ENCODE data around the gene MAP1B.

The MAP1B gene

DNA sequence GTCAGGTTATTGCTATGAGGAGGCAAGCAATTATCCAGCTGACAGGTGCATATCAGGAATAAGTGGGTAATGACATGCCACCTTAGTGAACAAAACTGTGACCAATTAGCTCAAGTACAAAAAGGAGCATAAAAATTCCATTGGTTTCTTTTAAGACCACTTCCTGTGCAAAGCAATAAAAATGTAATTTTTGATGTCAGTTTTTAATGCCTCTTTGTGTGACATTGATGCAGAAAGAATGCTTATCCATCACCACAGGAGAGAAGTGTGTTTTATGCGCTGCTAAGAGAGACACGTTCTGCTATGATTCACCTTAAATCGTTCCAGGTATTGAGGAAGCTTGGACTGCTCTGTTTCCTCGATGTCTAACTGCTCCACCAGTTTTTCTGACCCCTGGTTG lies 116.1 kb downstream of the MAP1B start:
- in situ Hi-C loops (cut with MboI; ENCODE audit: low sequenced_read_pairs) = no loop called here
- H3K4me1 ChIP-seq = no peaks in the 10 kb centered on the region
- H3K27me3 ChIP-seq (ENCODE audit: low read depth) = no peaks in the 10 kb centered on the region
- peaks cover 69% of the 10 kb centered on the region for H3K36me3 ChIP-seq (replicated peaks)
- H3K4me3 ChIP-seq = no peak overlapping the region
- DNase-seq (ENCODE audit: low spot score in 2 of 2) = no peak
- no peaks in the 10 kb centered on the region for H3K9me3 ChIP-seq

DNA sequence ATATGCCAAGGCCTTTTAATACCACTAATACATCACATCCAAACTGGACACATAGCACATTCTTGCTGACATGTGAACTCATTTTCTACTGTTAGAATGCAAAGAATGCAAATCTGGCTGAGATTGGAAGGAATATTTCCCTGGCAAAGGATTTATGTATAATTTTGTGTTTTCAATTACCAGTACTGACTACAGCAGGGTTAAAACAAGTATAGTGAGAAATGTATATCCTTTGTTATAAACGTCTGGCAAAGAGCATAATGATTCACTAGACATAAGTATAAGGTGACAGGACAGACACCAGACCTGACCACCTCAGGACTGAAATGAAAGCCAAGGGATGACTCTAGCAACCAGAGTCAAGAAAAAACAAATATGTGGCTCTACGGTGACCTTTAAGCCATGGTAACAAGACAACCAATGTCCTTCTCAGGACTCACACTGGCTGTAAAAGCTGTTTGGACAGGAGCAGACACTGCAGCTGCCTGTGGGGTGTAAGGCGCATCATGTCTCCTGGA lies 117.7 kb downstream of the MAP1B start:
- Histone ChIP-seq H3K36me3 (replicated peaks) (peaks cover 54% of the 10 kb centered on the region), H3K4me1 (no peaks in the 10 kb centered on the region), H3K9me3 (no peaks in the 10 kb centered on the region), H3K27me3 (ENCODE audit: low read depth) (no peaks in the 10 kb centered on the region), H3K4me3 (no peak overlapping the region)
- no peak for DNase-seq (ENCODE audit: low spot score in 2 of 2)
- in situ Hi-C loops (cut with MboI; ENCODE audit: low sequenced_read_pairs) = no loop called here

DNA sequence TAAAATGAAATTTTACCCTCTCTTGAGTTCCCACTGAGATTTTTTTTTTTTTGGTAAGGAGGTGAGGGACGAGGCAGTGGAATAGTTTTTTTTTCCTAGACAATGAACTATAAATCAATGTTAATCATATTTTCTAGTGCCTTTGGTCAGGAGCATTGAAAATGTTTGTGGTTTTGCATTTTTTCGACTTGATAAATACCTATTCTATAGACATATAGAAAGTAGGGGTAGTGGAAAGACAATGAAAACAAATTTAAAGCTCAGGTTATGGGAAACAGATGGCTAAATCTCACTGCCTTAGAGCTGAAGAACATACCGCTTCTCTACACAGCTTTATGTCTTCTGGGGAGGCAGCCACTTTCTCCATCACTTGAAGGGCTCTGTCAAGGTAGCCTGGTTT lies 118.5 kb downstream of the MAP1B start:
- Histone ChIP-seq H3K27me3 (ENCODE audit: low read depth) (no peaks in the 10 kb centered on the region), H3K4me3 (no peak overlapping the region), H3K4me1 (no peaks in the 10 kb centered on the region), H3K36me3 (replicated peaks) (peaks cover 53% of the 10 kb centered on the region), H3K9me3 (no peaks in the 10 kb centered on the region)
- no peak for DNase-seq (ENCODE audit: low spot score in 2 of 2)
- in situ Hi-C loops (cut with MboI; ENCODE audit: low sequenced_read_pairs) = no loop called here

DNA sequence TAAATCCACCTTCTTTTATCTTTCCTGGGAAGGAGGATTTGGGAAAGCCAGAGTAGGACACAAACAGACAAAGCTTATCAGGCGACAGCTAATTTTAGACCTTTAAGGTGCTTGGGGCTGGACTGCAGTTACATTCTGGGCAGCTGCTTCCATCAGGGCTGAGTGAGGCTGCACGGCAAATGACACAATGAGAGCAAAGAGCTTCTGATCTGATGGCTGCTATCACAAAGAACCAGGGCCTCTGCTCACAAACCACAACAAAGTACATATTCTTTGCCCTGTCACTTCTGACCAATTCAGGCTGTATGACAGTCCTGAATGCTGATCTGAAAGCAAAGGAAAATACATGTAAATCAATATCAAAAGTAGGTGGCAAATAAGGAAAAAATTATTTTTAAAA lies 119.7 kb downstream of the MAP1B start:
- Histone ChIP-seq H3K27me3 (ENCODE audit: low read depth) (no peaks in the 10 kb centered on the region), H3K9me3 (no peaks in the 10 kb centered on the region), H3K36me3 (replicated peaks) (peaks cover 46% of the 10 kb centered on the region), H3K4me1 (no peaks in the 10 kb centered on the region), H3K4me3 (no peak overlapping the region)
- DNase-seq (ENCODE audit: low spot score in 2 of 2) = no peak
- in situ Hi-C loops (cut with MboI; ENCODE audit: low sequenced_read_pairs) = no loop called here

DNA sequence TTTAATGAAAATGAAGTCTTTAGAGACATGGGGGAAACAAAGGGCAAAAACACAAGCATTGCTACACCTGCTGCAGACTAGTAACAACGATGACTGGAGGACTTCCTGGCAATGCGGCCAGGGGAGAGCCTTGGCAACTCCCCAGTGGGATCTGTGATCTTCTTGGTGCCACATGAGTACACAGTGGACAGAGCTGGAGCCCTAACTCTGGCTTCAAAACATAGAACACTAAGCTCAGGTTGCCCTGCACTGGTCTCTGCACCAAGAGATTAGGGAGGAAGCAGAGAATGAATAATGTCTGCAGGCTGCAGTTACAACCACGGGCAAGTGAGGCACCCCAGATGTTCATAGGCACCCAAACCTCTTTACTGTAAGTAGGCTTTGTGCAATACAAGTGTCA lies 121.7 kb downstream of the MAP1B start:
- Histone ChIP-seq H3K4me1 (peaks cover 2% of the 10 kb centered on the region), H3K4me3 (no peak overlapping the region), H3K27me3 (ENCODE audit: low read depth) (no peaks in the 10 kb centered on the region), H3K9me3 (no peaks in the 10 kb centered on the region), H3K36me3 (replicated peaks) (peaks cover 36% of the 10 kb centered on the region)
- in situ Hi-C loops (cut with MboI; ENCODE audit: low sequenced_read_pairs) = no loop called here
- no peak for DNase-seq (ENCODE audit: low spot score in 2 of 2)

DNA sequence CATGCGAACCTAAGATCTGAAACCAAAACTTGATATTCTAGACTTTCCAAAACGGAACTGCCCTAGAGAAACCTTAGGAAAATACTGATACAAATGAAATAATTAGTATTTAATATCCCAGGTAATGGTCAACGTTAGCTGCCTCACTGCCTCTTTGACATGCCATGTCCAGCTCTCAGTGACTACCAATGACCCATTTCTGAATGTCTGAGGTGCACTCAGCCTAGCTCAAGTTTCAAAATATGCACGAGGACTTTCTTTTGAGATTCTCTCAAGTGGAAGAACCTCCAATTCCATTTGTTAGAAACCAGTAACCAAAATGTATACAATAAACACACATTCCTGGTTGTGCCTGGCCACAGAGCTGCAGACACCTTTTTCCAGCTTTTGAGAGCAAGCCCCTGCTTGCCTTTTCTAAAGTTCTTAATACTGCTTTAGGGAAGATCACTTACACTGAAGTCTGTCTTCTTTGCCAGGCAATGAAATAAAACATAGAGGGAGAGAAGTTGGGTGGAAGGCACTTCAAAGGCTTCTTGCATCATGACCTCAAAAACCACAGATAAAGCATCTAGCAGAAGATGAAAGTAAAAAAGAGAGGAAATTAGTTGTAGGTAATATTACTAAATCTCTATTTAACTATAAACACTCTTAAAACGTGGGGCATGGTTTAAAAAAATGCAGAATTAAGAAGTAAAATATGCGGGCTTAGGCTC lies 124.9 kb downstream of the MAP1B start:
- no peak for DNase-seq (ENCODE audit: low spot score in 2 of 2)
- H3K4me3 ChIP-seq = no peak overlapping the region
- H3K27me3 ChIP-seq (ENCODE audit: low read depth) = no peaks in the 10 kb centered on the region
- peaks cover 34% of the 10 kb centered on the region for H3K36me3 ChIP-seq (replicated peaks)
- in situ Hi-C loops (cut with MboI; ENCODE audit: low sequenced_read_pairs) = no loop called here
- H3K9me3 ChIP-seq = no peaks in the 10 kb centered on the region
- H3K4me1 ChIP-seq = peaks cover 14% of the 10 kb centered on the region

DNA sequence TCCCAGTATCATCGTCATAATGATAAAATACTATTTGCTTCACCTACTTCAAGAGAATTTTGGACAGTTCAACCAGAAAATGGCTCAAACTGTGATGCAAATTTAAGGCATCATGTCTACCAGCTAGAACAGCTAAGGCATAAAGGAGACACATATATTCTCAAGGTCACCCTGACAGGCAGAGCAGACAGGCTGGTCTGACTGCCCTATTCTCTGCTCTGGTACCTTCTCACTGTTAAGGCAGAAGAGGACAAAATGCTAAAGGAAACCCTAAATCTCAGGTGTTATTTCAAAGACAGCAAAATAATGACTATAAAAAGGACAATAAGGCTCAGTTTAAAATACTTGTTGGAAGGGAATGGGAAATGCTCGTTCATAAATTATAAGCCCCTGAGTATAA lies 125.6 kb downstream of the MAP1B start:
- in situ Hi-C loops (cut with MboI; ENCODE audit: low sequenced_read_pairs) = no loop called here
- DNase-seq (ENCODE audit: low spot score in 2 of 2) = no peak
- no peak overlapping the region for H3K4me3 ChIP-seq
- H3K27me3 ChIP-seq (ENCODE audit: low read depth) = no peaks in the 10 kb centered on the region
- H3K4me1 ChIP-seq = peaks cover 14% of the 10 kb centered on the region
- no peaks in the 10 kb centered on the region for H3K9me3 ChIP-seq
- H3K36me3 ChIP-seq (replicated peaks) = peaks cover 36% of the 10 kb centered on the region

DNA sequence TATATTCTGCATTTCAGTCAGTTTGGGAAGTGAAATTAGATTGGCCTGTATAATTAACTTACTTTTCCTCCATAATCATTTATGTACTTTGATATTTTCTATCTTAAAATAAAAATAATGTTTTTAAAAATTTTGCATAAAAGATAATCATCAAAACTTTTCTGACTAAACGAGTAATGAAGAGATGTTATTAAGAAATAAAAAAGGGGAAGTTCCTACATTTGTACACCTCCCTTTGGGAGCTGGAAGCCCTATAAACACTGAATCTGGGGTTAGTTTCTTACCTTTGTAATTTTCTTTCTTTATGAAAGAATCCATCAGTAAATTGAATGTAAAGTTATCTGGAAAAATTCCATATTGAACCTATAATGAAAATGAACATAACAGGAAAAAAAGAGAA lies 126.6 kb downstream of the MAP1B start:
- Histone ChIP-seq H3K4me1 (peaks cover 14% of the 10 kb centered on the region), H3K36me3 (replicated peaks) (peaks cover 38% of the 10 kb centered on the region), H3K9me3 (no peaks in the 10 kb centered on the region), H3K4me3 (no peak overlapping the region), H3K27me3 (ENCODE audit: low read depth) (no peaks in the 10 kb centered on the region)
- in situ Hi-C loops (cut with MboI; ENCODE audit: low sequenced_read_pairs) = no loop called here
- no peak for DNase-seq (ENCODE audit: low spot score in 2 of 2)

DNA sequence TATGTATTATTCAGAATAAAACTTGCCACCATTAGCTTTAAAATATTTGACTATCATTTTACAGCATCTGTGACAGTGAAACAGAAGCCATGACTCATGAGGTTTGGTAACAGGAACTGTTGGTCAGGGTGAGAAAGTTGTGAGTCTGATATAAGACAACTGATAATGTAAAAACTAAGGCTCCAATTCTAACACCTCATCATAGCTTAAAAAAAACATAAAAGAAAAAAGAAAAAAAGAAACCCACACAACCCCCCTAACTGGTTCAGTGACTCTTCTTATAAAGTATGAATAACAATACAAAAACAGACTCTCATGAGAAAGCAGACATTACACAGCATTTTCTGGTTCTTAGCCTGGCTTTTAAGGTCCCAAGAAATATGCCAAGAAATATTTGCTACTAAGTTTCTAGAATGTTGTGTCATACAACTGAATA lies 127.0 kb downstream of the MAP1B start:
- peak in 1 of 2 experiments; percentile 18 for DNase-seq (ENCODE audit: low spot score in 2 of 2)
- H3K4me1 ChIP-seq = peaks cover 14% of the 10 kb centered on the region

DNA sequence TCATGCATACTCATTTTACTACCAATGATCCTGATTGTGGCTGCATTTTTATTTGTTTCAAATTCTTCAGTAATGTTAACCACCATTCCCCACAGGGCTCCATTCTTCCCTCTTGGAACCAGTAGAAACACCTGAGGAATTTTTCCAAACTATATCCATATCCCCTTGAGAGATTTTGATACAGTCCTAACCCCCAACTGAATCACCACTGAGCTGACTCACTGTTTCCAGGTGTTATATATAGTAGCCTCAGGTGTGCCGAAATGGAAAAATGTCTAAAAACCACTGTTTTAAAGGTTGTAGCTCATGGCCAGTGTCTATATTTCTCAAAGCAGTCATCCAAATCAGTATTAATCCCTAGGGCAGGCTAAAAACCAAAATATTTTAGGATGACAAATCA lies 127.6 kb downstream of the MAP1B start:
- Histone ChIP-seq H3K9me3 (no peaks in the 10 kb centered on the region), H3K36me3 (replicated peaks) (peaks cover 38% of the 10 kb centered on the region), H3K4me1 (peaks cover 14% of the 10 kb centered on the region), H3K27me3 (ENCODE audit: low read depth) (no peaks in the 10 kb centered on the region), H3K4me3 (no peak overlapping the region)
- in situ Hi-C loops (cut with MboI; ENCODE audit: low sequenced_read_pairs) = no loop called here
- DNase-seq (ENCODE audit: low spot score in 2 of 2) = no peak

More for the DNA sequence above, 127.0 kb downstream of the MAP1B start:
- in situ Hi-C loops (cut with MboI; ENCODE audit: low sequenced_read_pairs) = no loop called here
- Histone ChIP-seq H3K4me3 (no peak overlapping the region), H3K36me3 (replicated peaks) (peaks cover 38% of the 10 kb centered on the region), H3K27me3 (ENCODE audit: low read depth) (no peaks in the 10 kb centered on the region), H3K9me3 (no peaks in the 10 kb centered on the region)

DNA sequence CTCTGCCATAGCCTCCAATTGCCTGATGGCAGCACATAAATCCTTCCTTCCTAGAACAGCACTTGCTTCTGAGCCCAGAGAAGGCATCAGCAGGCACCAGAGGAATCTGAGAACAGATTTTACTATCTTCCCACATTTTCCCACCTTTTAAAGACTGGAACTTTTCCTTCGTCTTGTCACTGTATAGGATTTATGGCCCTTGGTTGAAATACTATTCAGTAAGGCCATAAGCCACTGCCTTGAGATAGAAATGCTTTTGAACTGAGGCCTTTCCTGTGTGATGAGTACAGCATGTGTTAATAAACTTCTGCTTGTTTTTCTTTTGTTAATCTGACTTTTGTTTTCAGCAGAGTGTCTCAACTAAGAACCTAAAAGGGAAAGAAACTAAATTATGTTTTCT lies 128.4 kb downstream of the MAP1B start:
- H3K4me3 ChIP-seq = no peak overlapping the region
- H3K36me3 ChIP-seq (replicated peaks) = peaks cover 32% of the 10 kb centered on the region
- no peak for DNase-seq (ENCODE audit: low spot score in 2 of 2)
- in situ Hi-C loops (cut with MboI; ENCODE audit: low sequenced_read_pairs) = no loop called here
- no peaks in the 10 kb centered on the region for H3K27me3 ChIP-seq (ENCODE audit: low read depth)
- peaks cover 14% of the 10 kb centered on the region for H3K4me1 ChIP-seq
- H3K9me3 ChIP-seq = no peaks in the 10 kb centered on the region

DNA sequence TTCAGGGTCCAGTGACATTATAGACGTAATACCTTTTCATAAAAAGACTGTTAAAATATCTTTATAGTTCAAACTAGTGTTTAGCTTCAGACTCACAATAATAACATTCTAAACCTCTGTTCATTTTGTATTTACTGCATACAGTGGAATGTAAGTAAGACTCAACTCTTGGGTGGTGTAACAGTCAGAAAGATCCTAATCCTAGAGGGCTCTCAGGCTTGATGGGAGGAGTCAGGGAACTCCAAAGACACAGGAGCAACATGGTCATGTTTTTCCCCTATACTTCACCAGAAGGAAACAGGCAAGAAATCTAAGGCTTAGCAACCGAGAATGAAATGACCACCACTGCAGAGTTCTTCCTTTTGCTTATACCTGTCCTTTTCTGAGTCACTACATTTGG lies 130.1 kb downstream of the MAP1B start:
- Histone ChIP-seq H3K9me3 (no peaks in the 10 kb centered on the region), H3K4me1 (peaks cover 14% of the 10 kb centered on the region), H3K36me3 (replicated peaks) (peaks cover 26% of the 10 kb centered on the region), H3K27me3 (ENCODE audit: low read depth) (no peaks in the 10 kb centered on the region), H3K4me3 (no peak overlapping the region)
- in situ Hi-C loops (cut with MboI; ENCODE audit: low sequenced_read_pairs) = no loop called here
- no peak for DNase-seq (ENCODE audit: low spot score in 2 of 2)

DNA sequence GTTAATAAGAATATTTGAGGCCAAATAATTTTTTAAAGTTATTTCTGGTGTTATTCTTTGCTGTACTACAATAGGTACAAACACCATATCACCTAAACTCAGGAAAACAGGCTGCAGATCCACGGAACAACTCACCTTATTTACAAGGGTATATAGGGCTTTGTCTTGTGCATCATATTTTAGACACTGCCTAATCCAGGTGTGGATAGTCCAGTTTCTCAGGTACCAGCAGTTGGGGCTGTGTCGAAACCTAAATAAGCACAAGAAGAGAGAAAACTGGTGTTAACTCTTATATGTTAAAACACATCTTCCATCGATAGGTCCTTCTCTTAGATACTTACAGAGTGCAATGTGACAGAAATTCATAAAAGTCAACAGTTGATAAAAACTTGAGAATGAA lies 130.6 kb downstream of the MAP1B start:
- peaks cover 14% of the 10 kb centered on the region for H3K4me1 ChIP-seq
- no peak for DNase-seq (ENCODE audit: low spot score in 2 of 2)
- H3K36me3 ChIP-seq (replicated peaks) = peaks cover 25% of the 10 kb centered on the region
- in situ Hi-C loops (cut with MboI; ENCODE audit: low sequenced_read_pairs) = no loop called here
- H3K9me3 ChIP-seq = no peaks in the 10 kb centered on the region
- no peaks in the 10 kb centered on the region for H3K27me3 ChIP-seq (ENCODE audit: low read depth)
- no peak overlapping the region for H3K4me3 ChIP-seq

DNA sequence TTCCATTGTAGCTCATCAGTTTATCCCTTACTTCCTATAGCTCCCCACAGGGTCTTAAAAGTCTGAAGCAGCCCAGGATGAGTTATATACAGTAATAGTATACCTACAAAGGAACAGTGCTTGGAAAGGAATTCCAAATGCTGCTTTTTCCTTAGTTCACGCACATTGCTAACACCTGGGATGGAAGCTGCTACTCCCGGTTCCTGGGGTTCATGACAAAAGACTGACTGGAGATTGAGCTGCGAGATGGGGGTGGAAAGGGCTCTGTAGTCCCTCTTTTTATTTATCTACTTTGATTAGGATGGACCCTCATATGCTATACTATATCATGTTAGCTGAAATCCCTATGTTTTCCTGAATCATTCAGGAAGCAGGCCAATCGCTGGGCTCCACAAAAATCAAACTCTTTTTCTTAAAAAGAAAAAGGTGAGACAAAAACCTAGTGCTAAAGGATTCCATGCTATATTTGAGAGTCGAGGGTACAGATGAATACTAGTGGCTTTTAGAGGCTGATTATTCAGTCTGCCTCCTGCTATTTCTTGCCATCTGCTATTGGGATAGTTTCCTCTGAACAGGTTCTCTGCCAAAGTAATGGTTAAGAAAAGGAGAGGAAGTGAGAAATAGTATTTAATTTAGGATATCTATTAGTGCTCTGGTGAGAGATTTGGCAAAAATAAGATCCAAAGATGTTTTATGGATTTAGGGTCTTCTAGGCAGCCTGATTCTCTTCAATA lies 131.6 kb downstream of the MAP1B start:
- Histone ChIP-seq H3K4me3 (no peak overlapping the region), H3K27me3 (ENCODE audit: low read depth) (no peaks in the 10 kb centered on the region), H3K4me1 (peaks cover 13% of the 10 kb centered on the region), H3K36me3 (replicated peaks) (peaks cover 20% of the 10 kb centered on the region), H3K9me3 (no peaks in the 10 kb centered on the region)
- in situ Hi-C loops (cut with MboI; ENCODE audit: low sequenced_read_pairs) = no loop called here
- DNase-seq (ENCODE audit: low spot score in 2 of 2) = no peak

Data from HAP-1 (cell line).